ENCODE results near the gene PIH1D1.

DNA sequence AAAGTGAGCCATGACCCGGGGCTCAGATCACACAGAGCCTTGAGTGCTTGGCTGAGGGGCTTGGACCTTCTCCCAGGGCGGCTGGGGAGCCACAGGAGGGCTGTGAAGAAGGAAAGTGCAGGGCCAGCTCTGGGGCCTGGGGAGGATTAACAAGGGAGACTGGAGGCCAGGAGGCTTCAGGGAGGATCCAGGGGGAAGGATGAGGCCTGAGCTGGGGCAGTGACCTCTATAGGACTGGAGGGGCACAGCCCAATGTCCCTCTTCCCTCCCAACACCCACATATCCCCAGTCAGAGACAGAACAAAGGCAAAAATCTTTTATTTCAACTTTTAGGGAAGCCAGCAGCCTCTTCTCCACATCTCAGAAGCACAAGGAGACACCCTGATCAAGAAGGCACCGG lies 5.6 kb downstream of the PIH1D1 start:
- TF ChIP-seq POLR2AphosphoS5 (IDR thresholded peaks at IDR 0.05; ENCODE audit: low read depth, low read length): no peak
- no peak for TF ChIP-seq RFX5 (IDR thresholded peaks at IDR 0.05; ENCODE audit: borderline replicate concordance, low read depth, low read length)
- TF ChIP-seq, protein P1, sequence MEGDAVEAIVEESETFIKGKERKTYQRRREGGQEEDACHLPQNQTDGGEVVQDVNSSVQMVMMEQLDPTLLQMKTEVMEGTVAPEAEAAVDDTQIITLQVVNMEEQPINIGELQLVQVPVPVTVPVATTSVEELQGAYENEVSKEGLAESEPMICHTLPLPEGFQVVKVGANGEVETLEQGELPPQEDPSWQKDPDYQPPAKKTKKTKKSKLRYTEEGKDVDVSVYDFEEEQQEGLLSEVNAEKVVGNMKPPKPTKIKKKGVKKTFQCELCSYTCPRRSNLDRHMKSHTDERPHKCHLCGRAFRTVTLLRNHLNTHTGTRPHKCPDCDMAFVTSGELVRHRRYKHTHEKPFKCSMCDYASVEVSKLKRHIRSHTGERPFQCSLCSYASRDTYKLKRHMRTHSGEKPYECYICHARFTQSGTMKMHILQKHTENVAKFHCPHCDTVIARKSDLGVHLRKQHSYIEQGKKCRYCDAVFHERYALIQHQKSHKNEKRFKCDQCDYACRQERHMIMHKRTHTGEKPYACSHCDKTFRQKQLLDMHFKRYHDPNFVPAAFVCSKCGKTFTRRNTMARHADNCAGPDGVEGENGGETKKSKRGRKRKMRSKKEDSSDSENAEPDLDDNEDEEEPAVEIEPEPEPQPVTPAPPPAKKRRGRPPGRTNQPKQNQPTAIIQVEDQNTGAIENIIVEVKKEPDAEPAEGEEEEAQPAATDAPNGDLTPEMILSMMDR (IDR thresholded peaks at IDR 0.05; ENCODE audit: control extremely low read depth in 1 of 3, insufficient read depth in 1 of 3, low read depth in 1 of 3, low read length in 3 of 3): peak in 2 of 3 experiments; percentile 26 to 28; a peak in 2 of 4 replicates
- TF ChIP-seq POLR2A (IDR thresholded peaks at IDR 0.05; ENCODE audit: control extremely low read depth in 1 of 2, low read depth in 2 of 2, low read length in 2 of 2): no peak

All from H1 (cell line).